GM21381 (cell line): ENCODE data around the gene FLOT2.
"Not testable (repeated sequence)": the region's sequence is repeated elsewhere in the genome, so short reads cannot be mapped to it uniquely, and the experiment has no call there.

Experiments used
- ATAC-seq: cut with Tn5 transposase; IDR thresholded peaks from one replicate; pipeline ENCODE4 v1.9.1; 2021; ENCODE audit warnings: mild to moderate bottlenecking, moderate library complexity; ENCODE audit not compliant: unreplicated experiment

The FLOT2 gene

GRCh38 chr17:28917029-28917428 is 19.5 kb upstream of the FLOT2 start:
- no peak for ATAC-seq

- no peak for ATAC-seq
These were observed 18.9 kb upstream of the FLOT2 start for GRCh38 chr17:28916302-28916934.

- no peak for ATAC-seq
These were observed 15.4 kb upstream of the FLOT2 start for GRCh38 chr17:28912938-28913333.

DNA sequence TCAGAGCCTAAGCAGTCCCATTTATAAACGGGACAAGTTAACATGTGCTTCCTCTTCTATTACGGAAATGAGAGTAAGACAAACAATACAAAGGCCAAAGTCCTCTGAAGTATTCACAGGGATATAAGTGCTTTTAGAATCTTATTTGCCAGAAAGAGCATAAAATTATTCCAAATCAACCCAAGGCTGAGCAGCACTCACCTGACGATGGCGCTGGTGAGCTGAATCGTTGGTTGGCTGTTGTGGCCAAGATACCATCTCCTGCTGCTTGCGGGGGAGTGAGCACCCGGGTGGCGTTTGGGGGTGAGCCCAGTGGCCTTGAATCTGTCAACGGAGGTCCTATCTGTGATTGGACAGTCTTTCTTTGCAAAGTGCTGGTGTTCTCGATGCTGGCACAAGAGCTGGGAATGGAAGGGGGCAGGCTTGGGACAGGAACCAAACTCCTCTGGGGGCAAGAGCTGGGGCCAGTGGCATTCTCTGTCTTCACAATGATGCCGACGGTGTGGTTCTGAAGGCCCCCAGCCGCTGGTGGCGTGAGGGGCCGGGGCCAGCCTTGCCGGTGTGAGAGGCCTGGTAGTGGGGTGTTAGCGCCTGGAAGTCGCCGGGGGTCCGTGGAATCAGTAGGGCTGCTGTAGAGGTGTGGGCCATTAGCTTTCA is 14.9 kb upstream of the FLOT2 start:
- no peak for ATAC-seq

DNA sequence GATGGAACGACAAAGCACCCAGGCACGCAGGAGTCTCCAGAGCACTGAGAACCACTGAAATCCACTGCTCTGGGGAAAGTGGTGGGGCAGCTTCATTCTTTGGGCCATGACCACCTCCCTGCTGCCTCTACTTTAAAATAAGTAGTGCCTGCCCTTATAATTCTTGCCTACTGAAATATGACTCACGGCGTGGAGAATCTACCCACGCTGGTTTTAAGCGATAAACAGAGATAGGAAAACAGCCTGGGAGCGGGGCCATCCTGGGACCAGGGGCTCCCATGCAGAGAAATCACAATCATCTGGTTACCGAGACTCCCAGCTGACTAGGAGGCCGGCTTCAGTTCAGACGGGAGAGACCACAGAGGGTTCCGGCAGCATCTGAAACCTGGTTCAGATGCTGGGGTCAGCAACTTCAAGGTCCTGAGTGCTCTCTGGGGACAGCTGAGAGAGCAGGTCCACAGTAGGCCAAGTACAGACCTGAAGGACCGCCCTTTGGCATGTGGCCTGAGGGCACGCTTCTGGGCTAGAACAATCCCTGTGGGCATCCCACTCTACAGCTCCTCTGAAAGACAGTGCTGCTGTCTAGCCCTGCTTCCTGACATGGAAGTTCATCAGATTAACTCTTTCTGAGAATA is 14.0 kb upstream of the FLOT2 start:
- ATAC-seq, result no peak

- no peak for ATAC-seq
These were observed 13.0 kb upstream of the FLOT2 start for GRCh38 chr17:28910534-28910933.

DNA sequence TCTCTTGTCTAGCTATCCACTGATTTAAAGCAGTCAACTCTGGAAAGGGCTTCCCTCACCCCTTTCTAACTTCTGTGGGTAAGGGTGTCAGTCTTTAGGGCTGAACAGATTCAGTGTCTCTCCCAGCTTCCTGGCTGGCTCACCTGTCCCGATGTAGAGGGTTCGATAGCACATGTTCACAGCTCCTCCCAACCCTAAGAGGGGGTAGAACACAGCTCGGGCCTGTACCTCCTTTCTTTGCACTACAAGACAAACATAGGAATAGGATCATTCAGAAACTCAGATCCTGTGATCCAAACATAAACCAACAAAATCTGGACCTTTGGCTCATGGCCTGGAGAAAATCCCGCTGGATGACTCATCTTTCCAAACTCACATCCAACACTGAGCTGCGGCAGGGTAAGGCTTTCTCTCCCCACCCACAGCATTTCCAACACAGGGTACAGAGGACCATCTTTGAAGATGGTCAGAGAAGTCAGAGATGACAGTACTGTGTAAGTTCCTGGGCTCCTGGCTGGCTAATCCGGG is 11.2 kb upstream of the FLOT2 start:
- no peak for ATAC-seq

GRCh38 chr17:28907709-28908475 is 10.4 kb upstream of the FLOT2 start:
- no peak for ATAC-seq

DNA sequence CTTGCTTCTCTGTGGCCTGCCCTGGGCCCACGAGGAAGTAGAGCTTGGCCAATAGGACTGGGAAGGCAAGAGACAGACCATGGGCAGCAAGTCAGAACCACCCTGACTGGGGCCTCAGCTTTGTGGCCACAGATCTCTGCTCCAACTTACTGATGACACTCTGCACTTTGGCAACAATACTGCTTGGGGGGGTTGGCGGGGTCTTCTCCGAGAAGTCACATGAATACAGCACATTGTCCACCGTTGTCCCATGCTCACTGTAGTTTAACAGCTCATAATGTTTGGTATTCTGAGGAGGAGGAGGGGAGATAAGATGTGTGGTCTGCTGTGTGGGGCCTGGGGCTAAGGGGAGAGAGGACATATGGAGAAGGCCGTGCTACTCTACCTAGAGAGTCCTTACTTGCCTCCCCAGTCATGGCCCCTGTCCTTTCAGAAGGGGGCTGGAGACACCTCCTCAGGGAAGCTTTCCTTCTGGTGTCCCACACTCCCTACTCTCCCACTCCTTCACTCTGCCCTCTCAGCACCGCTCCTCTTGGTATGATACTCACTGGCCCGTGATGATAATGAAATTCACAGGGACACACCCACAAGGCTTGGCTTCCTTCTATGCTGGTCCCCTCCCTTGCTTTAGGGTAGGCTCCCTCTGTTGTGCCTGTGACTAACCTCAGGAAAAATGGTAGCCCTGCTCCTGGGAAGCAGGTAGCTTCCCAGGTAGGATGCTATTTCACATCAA is 9.3 kb upstream of the FLOT2 start:
- no peak for ATAC-seq

- no peak for ATAC-seq
These were observed 8.7 kb upstream of the FLOT2 start for GRCh38 chr17:28906276-28906675.

- no peak for ATAC-seq
These were observed 7.3 kb upstream of the FLOT2 start for GRCh38 chr17:28904800-28905199.

- not testable (repeated sequence) for ATAC-seq
These were observed 6.0 kb upstream of the FLOT2 start for GRCh38 chr17:28903546-28903841.

GRCh38 chr17:28902819-28903545 is 5.4 kb upstream of the FLOT2 start, which contains the start of gene DHRS13:
Gene DHRS13, minus strand, starts transcription at chr17:28903079. Its CDS starts 135 bp downstream, at chr17:28902944.
- peak; percentile 83 for ATAC-seq

DNA sequence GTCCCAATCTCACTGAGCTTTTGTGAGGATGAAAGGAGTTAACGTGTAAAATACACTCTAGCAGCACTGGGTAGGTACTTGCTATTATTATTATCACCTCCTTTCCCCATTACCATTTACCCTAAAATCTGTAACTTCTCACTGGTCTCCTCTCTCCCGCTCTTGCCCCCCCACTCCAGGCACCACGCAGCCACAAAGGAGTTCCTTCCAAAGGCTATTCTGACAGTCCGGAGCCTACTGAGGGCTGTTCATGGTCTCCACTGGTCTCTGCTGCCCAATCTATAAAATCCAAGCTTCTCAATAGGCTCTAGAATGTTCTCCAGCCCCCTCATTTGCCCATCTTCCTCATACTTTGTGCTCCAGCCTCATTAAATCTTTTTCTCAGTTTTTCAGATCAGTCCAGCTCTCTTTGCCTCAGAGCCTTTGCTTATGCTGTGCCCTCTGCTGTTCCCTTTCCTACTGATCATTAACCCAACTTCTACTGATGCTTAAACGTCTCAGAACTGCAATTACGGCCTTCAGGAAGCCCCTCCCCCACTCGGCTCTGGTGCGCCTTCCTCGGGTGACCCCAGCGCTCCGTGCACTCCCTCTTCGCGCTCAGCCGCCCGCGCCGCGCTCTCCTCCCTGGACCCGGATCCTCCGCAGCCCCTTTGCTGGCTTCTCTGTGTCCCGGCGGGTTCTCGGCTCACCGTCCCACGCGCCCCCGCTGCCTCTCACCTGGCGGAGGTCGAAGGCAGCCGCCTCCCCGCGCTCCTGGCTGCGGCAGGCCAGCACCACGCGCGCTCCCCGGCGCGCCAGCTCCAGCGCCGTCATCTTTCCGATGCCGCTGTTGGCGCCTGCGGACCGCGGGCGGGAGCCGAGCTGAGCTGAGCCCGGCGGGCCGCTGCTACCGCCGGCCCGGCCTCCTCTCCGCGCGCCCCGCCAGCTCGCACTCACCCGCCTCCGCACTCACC is 4.6 kb upstream of the FLOT2 start:
- ATAC-seq, result peak; percentile 37

- ATAC-seq, result no peak
These were observed 3.6 kb upstream of the FLOT2 start for GRCh38 chr17:28900986-28901726.

DNA sequence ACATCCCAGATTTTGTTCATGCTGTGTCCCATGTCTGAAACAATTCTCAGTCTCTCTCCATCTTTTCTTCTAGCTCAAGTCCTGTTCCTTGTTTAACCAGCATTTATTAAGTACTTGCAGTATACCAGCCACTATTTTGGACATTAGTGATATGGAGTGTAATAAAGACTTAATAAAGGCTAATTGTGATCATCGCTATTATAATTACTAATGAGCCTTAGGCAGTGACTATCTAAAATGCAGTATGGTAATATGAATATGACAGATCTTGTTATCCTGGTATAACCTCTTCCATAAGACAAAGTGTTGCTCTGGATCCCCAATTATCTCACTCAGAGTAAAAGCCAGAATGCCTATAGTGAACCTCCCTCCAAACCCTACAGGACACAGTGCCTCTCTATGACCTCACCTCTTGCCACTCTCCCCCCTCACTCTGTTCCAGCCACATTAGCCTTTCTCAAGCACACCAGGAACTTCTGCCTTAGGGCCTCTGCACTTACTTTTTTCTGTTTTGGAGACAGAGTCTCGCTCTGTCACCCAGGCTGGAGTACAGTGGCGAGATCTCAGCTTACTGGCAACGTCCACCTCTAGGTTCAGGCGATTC is 1.8 kb upstream of the FLOT2 start:
- ATAC-seq, result no peak

GRCh38 chr17:28898527-28898955 is 1.0 kb upstream of the FLOT2 start:
- no peak for ATAC-seq
